ENCODE results near the gene TINAGL1.

DNA sequence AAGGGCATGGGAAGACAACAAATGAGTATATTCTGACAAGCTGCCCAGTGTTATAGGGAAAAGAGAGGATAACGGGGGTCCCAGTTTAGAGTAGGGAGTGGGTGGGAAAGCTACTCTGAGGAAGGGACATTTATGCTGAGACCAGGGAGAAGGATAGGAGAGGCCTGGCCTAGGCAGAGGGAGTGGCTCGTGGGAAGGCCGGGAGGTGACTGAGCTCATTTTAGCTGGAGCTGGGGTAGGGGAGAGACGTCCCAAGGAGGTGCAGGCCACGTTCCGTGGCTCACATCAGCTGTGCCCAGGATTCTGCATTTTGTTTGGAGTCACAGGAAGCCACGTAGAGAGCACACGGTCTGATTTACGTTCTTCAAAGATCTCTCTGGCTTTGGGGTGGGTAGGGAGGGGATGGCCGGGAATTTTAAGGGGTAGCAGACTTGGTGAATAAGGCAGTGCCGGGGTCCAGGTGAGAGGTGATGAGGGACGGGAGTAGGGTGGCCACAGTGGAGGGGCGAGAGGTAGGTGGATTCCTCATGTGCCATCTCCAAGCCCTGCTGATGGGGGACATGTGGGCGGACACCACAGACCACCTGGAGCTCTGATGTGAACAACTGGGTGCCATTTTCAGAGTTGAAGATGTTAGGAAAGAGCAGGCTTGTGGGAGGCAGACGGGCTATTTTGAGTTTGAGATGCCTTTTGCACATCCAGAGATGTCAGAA lies 4.7 kb downstream of the TINAGL1 start:
- no peak for TF ChIP-seq TAF1 (IDR thresholded peaks at IDR 0.05; ENCODE audit: borderline replicate concordance, insufficient read depth, low read length)
- TF ChIP-seq POLR2AphosphoS5 (IDR thresholded peaks at IDR 0.05; ENCODE audit: low read depth, low read length): no peak
